OCI-LY1 (cell line): ENCODE data around the gene MAPKAPK3.
"Not testable (repeated sequence)": the region's sequence is repeated elsewhere in the genome, so short reads cannot be mapped to it uniquely, and the experiment has no call there.

Source experiments
- H2AFZ ChIP-seq: fragments of 200-600 bp; sonication (generic), shearing (Covaris generic); 2 replicates; pipeline ENCODE4 v1.6.0; 2014; ENCODE audit warnings: antibody characterized with exemption, mild to moderate bottlenecking, low read length
- H3F3A ChIP-seq: fragments of 200-600 bp; sonication (generic), shearing (Covaris generic); 2 replicates; pipeline ENCODE4 v1.6.0; 2014; ENCODE audit warnings: mild to moderate bottlenecking, antibody characterized with exemption, low read length, moderate library complexity; ENCODE audit not compliant: insufficient read depth
- H3K27ac ChIP-seq: fragments of 200-600 bp; sonication (generic); 2 replicates; pipeline ENCODE4 v1.5.1; 2014; ENCODE audit warnings: low read length, mixed run types, mild to moderate bottlenecking, low read depth; ENCODE audit not compliant: poor library complexity, severe bottlenecking
- H3K27me3 ChIP-seq: fragments of 200-600 bp; sonication (generic); 2 replicates; pipeline ENCODE4 v1.6.0; 2014; ENCODE audit warnings: antibody characterized with exemption, mild to moderate bottlenecking, low read length, moderate library complexity; ENCODE audit not compliant: insufficient read depth
- H3K36me3 ChIP-seq: fragments of 200-600 bp; sonication (generic); 2 replicates; pipeline ENCODE4 v1.6.1; 2014; ENCODE audit warnings: mild to moderate bottlenecking, antibody characterized with exemption, low read length, moderate library complexity, mixed read lengths; ENCODE audit not compliant: insufficient read depth
- H3K4me1 ChIP-seq: fragments of 200-600 bp; sonication (generic); 2 replicates; pipeline ENCODE4 v1.5.1; 2014; ENCODE audit warnings: mild to moderate bottlenecking, low read length, moderate library complexity; ENCODE audit not compliant: insufficient read depth, severe bottlenecking
- H3K4me2 ChIP-seq: fragments of 200-600 bp; sonication (generic), shearing (Covaris generic); 2 replicates; pipeline ENCODE4 v1.6.1; 2014; ENCODE audit warnings: low read length
- H3K4me3 ChIP-seq: fragments of 200-600 bp; sonication (generic); 2 replicates; pipeline ENCODE4 v1.5.1; 2014; ENCODE audit warnings: low read length, low read depth, mild to moderate bottlenecking, mixed read lengths; ENCODE audit not compliant: poor library complexity, severe bottlenecking
- H3K79me2 ChIP-seq: fragments of 200-600 bp; shearing (Covaris generic); 2 replicates; pipeline ENCODE4 v1.6.1; 2016; ENCODE audit warnings: mixed run types, low read length, mixed read lengths; ENCODE audit not compliant: insufficient read depth
- H3K9ac ChIP-seq: fragments of 200-600 bp; sonication (generic), shearing (Covaris generic); 2 replicates; pipeline ENCODE4 v1.6.1; 2014; ENCODE audit warnings: mild to moderate bottlenecking, low read length, mixed read lengths
- H3K9me2 ChIP-seq: fragments of 200-600 bp; sonication (generic), shearing (Covaris generic); 2 replicates; pipeline ENCODE4 v1.6.1; 2014; ENCODE audit warnings: low read depth, mild to moderate bottlenecking, low read length, mixed read lengths
- H3K9me3 ChIP-seq: fragments of 200-600 bp; shearing (Covaris generic); 2 replicates; pipeline ENCODE4 v1.6.1; 2014; ENCODE audit warnings: low read length, mixed read lengths
- H4K20me1 ChIP-seq: fragments of 200-600 bp; sonication (generic), shearing (Covaris generic); 2 replicates; pipeline ENCODE4 v1.6.0; 2016; ENCODE audit warnings: mild to moderate bottlenecking, low read length; ENCODE audit not compliant: insufficient read depth
- EZH2 ChIP-seq: fragments of 200-600 bp; sonication (generic), shearing (Covaris generic); IDR thresholded peaks from 2 replicates; pipeline ENCODE4 v1.8.0; 2017; ENCODE audit warnings: borderline replicate concordance, mixed run types, mild to moderate bottlenecking, antibody characterized with exemption, low read length, moderate library complexity, mixed read lengths
- TF ChIP-seq, protein P1 (sequence below): fragments of 200-600 bp; sonication (generic), shearing (Covaris generic); IDR thresholded peaks from 2 replicates; pipeline ENCODE4 v1.5.1; 2017; ENCODE audit warnings: mild to moderate bottlenecking, antibody characterized with exemption, low read length, moderate library complexity, mixed read lengths

MAPKAPK3 gene

DNA sequence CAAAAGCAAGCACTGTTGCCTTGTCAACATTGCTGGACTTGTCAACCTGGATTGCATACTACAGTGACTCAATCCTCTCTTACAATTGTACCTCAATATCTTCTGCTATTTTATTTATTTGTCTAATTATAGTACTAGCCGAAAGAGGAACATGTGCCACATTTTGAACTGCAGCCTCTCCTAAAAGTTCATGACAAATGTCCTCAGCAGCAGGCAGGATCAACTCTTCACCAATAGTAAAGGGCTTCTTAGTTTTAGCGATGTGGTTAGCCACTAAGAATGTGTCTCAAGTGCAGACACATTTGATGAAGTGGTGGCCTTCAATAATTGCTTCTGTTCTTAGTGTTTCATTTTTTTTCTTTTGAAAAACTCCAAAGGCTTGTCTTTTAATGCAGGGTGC, 71.0 kb downstream of the MAPKAPK3 start:
- Histone ChIP-seq H3K9ac (no peak overlapping the region), H3F3A (no peaks in the 10 kb centered on the region), H4K20me1 (no peaks in the 10 kb centered on the region), H2AFZ (no peak overlapping the region), H3K27me3 (no peaks in the 10 kb centered on the region), H3K9me2 (no peaks in the 10 kb centered on the region), H3K36me3 (no peaks in the 10 kb centered on the region), H3K4me2 (no peak overlapping the region), H3K27ac (no peak overlapping the region), H3K79me2 (no peaks in the 10 kb centered on the region), H3K4me3 (no peak overlapping the region), H3K4me1 (no peaks in the 10 kb centered on the region), H3K9me3 (no peaks in the 10 kb centered on the region)
- TF ChIP-seq, protein P1, sequence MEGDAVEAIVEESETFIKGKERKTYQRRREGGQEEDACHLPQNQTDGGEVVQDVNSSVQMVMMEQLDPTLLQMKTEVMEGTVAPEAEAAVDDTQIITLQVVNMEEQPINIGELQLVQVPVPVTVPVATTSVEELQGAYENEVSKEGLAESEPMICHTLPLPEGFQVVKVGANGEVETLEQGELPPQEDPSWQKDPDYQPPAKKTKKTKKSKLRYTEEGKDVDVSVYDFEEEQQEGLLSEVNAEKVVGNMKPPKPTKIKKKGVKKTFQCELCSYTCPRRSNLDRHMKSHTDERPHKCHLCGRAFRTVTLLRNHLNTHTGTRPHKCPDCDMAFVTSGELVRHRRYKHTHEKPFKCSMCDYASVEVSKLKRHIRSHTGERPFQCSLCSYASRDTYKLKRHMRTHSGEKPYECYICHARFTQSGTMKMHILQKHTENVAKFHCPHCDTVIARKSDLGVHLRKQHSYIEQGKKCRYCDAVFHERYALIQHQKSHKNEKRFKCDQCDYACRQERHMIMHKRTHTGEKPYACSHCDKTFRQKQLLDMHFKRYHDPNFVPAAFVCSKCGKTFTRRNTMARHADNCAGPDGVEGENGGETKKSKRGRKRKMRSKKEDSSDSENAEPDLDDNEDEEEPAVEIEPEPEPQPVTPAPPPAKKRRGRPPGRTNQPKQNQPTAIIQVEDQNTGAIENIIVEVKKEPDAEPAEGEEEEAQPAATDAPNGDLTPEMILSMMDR, result no peak
- TF ChIP-seq EZH2, result no peak

DNA sequence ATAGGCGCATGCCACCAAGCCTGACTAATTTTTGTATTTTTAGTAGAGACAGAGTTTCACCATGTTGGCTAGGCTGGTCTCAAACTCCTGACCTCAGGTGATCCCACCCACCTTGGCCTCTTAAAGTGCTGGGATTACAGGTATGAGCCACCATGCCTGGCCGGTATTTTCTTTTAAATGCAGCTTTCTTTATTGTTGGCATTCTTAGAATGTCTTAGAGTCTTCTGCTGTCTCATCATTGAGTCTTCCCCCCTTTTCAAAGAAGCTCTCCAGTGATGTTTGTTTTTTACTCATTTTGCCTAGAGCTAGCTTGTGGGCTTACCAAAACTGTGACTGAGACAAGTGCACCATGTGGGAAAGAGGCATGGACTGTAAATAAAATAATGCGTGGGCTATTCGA, 71.7 kb downstream of the MAPKAPK3 start:
- H3K4me3 ChIP-seq, H3F3A ChIP-seq, H3K9ac ChIP-seq, H3K27me3 ChIP-seq, H2AFZ ChIP-seq, H3K4me2 ChIP-seq, H3K79me2 ChIP-seq, H3K9me2 ChIP-seq, H3K9me3 ChIP-seq, H3K36me3 ChIP-seq, H4K20me1 ChIP-seq, H3K4me1 ChIP-seq, H3K27ac ChIP-seq: not testable (repeated sequence)

DNA sequence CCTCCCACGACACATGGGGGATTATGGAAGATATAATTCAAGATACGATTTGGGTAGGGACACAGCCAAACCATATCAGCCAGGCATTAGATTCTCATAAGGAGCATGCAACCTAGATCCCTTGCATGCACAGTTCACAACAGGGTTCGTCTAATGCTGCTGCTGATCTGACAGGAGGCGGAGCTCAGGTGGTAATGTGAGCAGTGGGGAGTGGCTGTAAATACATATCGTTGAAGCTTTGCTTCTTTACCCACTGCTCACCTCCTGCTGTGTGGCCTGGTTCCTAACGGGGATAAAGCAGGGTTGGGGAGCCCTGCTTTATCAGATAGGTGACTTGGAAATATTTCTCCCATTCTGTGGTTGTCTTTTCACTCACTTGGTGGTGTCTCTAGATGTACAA, 72.6 kb downstream of the MAPKAPK3 start:
- Histone ChIP-seq H3K36me3 (no peaks in the 10 kb centered on the region), H3K9me2 (no peaks in the 10 kb centered on the region), H3K27me3 (no peaks in the 10 kb centered on the region), H3K9ac (no peak overlapping the region), H3K9me3 (no peaks in the 10 kb centered on the region), H3F3A (no peaks in the 10 kb centered on the region), H2AFZ (no peak overlapping the region), H3K4me3 (no peak overlapping the region), H3K4me1 (no peaks in the 10 kb centered on the region), H3K27ac (no peak overlapping the region), H3K79me2 (no peaks in the 10 kb centered on the region), H4K20me1 (no peaks in the 10 kb centered on the region), H3K4me2 (no peak overlapping the region)
- TF ChIP-seq, protein P1, result no peak
- no peak for TF ChIP-seq EZH2

DNA sequence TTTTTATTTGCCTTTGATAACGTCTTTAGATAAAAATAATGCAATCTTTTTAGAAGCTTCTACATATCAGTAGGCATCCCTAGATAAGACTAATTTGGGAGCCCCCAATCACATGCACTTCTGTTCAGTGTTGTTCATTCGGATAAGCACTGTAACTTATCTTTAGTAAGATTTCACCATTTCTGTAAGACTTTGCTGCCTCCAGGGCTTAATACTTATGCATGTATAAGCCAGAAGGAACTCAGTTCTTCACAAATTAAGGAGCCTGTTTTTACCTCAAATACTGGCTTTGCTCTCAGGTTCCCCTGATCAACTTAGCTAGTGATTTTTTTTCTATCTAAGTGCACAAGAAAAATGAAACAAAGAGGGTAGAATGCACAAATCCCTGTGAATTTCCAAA, 78.1 kb downstream of the MAPKAPK3 start:
- no peak overlapping the region for H3K4me3 ChIP-seq
- H3K4me2 ChIP-seq, result no peak overlapping the region
- no peak overlapping the region for H3K27ac ChIP-seq
- H3F3A ChIP-seq, result no peaks in the 10 kb centered on the region
- no peaks in the 10 kb centered on the region for H3K27me3 ChIP-seq
- TF ChIP-seq EZH2, result no peak
- TF ChIP-seq, protein P1, result no peak
- no peaks in the 10 kb centered on the region for H3K9me2 ChIP-seq
- H4K20me1 ChIP-seq, result no peaks in the 10 kb centered on the region
- H3K79me2 ChIP-seq, result no peaks in the 10 kb centered on the region
- no peak overlapping the region for H2AFZ ChIP-seq
- no peaks in the 10 kb centered on the region for H3K4me1 ChIP-seq
- H3K36me3 ChIP-seq, result no peaks in the 10 kb centered on the region
- H3K9me3 ChIP-seq, result peaks cover 2% of the 10 kb centered on the region; the same call in 1 of the 2 replicates
- no peak overlapping the region for H3K9ac ChIP-seq
